HG02798 (cell line): Measurements from ENCODE around the gene METTL16.
"Not testable (repeated sequence)": the region's sequence is repeated elsewhere in the genome, so short reads cannot be mapped to it uniquely, and the experiment has no call there.

Experiments
- ATAC-seq: cut with Tn5 transposase; IDR thresholded peaks from one replicate; pipeline ENCODE4 v1.9.1; 2021; ENCODE audit warnings: mild to moderate bottlenecking; ENCODE audit not compliant: unreplicated experiment, poor library complexity

Gene METTL16

GRCh38 chr17:2507015-2507414 is 4.7 kb downstream of the METTL16 start:
- not testable (repeated sequence) for ATAC-seq

DNA sequence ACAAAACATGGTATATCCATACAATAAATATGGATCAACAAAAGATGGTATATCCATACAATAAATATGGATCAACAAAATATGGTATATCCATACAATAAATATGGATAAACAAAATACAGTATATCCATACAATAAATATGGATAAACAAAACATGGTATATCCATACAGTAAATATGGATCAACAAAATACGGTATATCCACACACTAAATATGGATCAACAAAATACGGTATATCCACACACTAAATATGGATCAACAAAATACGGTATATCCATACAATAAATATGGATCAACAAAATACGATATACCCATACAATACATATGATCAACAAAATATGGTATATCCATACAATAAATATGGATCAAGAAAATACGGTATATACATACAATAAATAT is 8.1 kb downstream of the METTL16 start:
- no peak for ATAC-seq

DNA sequence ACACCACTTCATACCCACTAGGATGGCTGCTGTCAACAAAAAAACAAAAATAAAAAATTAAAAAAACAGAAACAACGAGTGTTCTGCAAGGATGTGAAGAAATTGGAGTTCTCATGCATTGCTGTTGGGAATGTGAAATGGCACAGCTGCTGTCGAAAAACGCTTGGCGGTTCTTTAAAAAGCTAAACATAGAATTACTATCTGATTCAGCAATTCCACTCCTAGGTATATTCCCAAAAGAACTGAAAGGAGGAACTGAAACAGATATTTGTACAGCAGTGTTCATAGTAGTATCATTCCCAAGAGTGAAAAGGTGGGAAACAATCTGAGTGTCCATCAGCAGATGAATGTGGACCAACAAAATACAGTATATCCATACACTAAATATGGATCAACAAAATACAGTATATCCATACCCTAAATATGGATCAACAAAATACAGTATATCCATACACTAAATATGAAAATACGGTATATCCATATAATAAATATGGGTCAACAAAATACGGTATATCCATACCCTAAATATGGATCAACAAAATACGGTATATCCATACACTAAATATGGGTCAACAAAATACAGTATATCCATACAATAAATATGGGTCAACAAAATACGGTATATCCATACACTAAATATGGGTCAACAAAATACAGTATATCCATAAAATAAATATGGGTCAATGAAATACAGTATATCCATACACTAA is 8.7 kb downstream of the METTL16 start:
- no peak for ATAC-seq

DNA sequence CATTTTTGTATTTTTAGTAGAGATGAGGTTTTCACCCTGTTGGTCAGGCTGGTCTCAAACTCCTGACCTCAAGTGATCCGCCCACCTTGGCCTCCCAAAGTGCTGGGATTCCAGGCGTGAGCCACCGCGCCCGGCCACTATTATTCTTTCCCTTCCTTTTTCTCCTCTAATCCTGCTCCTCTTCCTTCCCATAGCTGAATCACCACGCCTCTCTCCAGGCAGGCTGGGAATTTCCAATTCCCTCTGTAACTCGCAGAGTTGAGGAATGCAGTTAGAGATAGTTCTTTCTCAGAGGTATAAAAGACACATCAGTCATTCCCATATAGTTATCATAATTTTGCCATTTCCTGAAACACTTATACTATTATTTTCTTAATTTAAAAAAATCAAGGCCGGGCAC is 11.2 kb downstream of the METTL16 start:
- ATAC-seq: no peak

- not testable (repeated sequence) for ATAC-seq
Measured at GRCh38 chr17:2489286-2489685, 22.4 kb downstream of the METTL16 start.

DNA sequence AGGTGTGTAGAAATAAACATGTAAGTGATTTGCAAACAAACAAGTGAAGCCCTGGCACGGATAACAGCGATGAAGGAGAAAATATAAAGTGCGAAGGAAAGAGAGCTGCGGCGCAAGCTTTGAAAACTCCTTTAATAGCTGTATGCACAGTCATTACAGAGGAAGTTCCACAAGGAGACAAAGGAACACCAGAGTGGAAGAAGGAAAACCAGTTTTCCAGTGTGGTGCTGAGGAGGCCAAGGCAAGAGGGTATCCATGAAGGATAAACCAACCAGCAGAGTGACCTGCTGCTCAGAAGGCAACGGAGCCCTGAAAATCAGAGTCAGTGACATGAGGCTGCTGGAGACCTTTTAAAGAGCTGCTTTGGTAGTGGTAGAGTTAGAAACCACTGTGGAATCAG is 24.4 kb downstream of the METTL16 start:
- ATAC-seq: no peak

GRCh38 chr17:2486709-2487108 is 25.0 kb downstream of the METTL16 start:
- not testable (repeated sequence) for ATAC-seq

DNA sequence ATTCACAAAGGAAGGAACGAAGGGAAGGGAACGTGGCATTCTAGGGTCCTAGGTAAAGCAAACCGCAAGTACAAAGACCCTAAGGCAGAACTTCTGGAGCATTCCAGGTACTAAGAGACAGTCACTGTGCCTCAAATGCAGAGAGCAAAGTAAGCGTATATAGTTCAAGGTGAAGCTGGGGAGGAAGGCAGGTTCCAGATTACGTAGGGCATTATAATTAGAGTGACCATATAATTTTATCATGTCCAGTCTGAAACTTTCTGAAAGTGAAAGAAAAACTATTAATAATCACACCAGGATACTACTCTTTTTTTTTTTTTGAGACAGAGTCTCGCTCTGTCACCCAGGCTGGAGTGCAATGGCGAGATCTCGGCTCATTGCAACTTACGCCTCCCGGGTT is 25.7 kb downstream of the METTL16 start:
- no peak for ATAC-seq

DNA sequence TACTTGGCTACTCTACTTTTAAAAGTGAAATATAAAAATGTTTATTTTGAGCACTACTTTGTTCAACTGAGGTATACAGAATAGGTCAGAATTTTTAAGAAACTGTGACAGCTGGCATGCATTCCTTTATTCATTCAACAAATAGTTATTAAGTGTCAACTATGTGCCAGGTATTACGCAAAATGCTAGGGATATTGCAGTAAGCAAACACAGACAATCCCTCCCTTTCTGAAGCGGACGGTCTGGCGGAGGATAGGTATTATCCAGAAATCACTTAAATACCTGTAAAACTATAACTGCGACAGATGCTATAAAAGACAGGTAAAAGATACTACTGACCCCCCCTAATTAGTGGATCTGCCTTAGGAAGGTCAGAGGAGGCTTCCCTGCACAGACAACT is 26.1 kb downstream of the METTL16 start:
- no peak for ATAC-seq

GRCh38 chr17:2484876-2485275 is 26.8 kb downstream of the METTL16 start:
- no peak for ATAC-seq

GRCh38 chr17:2483084-2483483 is 28.6 kb downstream of the METTL16 start:
- ATAC-seq: no peak

DNA sequence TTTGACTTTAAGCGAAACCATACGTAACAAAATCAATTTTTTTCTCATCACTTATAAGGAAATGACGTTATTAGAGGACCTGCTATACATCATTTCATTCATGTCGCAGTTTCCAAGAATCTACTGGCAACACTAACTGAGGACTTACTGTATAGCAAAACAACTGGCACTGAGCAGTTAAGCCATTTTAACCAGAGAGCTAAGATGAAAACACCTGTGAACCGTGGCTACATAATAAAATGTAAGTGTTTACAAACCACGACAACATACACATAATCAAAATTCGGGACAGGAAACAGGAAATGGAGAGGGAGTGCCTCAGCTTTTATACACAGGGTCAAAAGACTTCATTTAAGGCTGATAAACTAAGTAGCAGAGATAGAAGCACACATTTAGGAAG is 29.5 kb downstream of the METTL16 start:
- ATAC-seq: no peak

- no peak for ATAC-seq
Measured at GRCh38 chr17:2481760-2482159, 29.9 kb downstream of the METTL16 start.

DNA sequence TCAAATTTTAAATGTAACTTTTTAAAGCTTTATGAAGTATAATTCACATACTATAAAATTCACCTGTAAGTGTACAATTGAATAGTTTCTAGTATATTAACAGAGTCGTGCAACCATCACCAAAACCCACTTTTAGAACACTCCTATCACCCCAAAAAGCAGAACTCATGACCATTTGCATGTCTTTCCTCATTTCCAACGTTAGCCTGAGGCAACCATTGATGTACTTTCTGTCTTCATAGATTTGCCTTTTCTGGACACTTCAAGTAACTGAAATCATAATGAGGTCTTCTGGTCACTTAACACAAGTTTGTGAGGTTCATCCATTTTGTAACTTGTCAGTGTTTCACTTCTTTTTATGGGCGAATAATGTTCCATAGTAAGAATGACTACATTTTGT is 33.2 kb downstream of the METTL16 start:
- ATAC-seq: no peak

GRCh38 chr17:2475056-2475455 is 36.6 kb downstream of the METTL16 start:
- no peak for ATAC-seq

- ATAC-seq: no peak
Measured at GRCh38 chr17:2474371-2474770, 37.3 kb downstream of the METTL16 start.

- ATAC-seq: no peak
Measured at GRCh38 chr17:2468270-2468669, 43.4 kb downstream of the METTL16 start.

GRCh38 chr17:2466931-2467330 is 44.8 kb downstream of the METTL16 start:
- no peak for ATAC-seq

- no peak for ATAC-seq
Measured at GRCh38 chr17:2462481-2462880, 49.2 kb downstream of the METTL16 start.

DNA sequence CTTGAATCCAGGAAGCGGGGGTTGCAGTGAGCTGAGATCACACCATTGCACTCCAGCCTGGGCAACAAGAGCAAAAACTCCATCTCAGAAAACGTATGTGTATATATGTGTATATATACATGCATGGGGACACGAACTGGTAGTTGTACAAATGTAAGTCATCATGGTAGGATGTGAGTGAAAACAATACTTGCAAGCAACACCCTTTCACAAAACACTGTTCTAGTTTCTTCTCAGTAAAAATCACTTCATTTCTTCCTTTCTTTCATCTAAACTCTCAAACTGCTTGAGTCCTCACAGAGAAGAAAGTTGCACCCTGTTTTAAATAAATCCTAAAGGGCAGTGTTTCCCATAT is 51.8 kb downstream of the METTL16 start:
- ATAC-seq: no peak

DNA sequence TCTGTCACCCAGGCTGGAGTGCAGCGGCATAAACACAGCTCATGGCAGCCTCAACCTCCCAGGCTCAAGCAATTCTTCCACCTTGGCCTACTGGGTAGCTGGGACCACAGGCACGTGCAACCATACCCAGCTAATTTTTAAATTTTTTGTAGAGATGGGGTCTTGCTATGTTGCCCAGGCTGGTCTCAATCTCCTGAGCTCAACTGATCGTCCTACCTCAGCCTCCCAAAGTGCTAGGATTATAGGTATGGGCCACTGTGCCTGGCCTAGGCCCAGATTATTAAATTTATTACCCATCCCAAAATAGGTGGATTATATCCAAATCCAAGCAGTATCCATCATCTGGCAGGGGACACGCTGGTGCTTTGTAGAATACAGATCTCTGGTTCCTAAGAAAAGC is 53.8 kb downstream of the METTL16 start:
- no peak for ATAC-seq

DNA sequence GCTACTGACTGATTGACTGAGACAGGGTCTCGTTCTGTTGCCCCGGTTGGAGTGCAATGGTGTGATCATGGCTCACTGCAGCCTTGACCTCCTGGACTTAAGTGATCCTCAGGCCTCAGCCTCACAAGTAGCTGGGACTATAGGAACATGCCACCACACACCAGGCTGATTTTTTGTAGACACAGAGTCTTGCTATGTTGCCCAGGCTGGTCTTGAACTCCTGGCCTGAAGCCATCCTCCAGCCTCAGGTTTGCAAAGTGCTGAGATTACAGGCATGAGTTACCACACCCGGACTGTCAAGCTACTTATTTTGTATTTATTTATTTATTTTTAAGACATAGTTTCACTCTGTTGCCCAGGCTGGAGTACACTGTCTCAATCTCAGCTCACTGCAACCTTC is 55.2 kb downstream of the METTL16 start:
- ATAC-seq: no peak

- no peak for ATAC-seq
Measured at GRCh38 chr17:2455956-2456355, 55.7 kb downstream of the METTL16 start.
